MG63 (cell line): ENCODE measurements around the gene PDLIM7. TPM values are rescaled to one million over a fixed set of nuclear protein-coding genes. Genes with fewer than 3 reads are reported as not detected.

ENCODE experiments used
- DNase-seq: peaks from one replicate; pipeline ENCODE4 v3.0.0-alpha.2; 2020
- H3K27me3 ChIP-seq: fragments of 250-450 bp; sonication (Bioruptor Pico); 2 replicates; pipeline ENCODE4 v1.5.1; 2020; ENCODE audit warnings: mild to moderate bottlenecking, moderate library complexity
- H3K36me3 ChIP-seq: fragments of 250-450 bp; sonication (Bioruptor Pico); 2 replicates; pipeline ENCODE4 v1.5.1; 2020; ENCODE audit warnings: mild to moderate bottlenecking, moderate library complexity
- H3K4me3 ChIP-seq: fragments of 250-450 bp; sonication (Bioruptor Pico); 2 replicates; pipeline ENCODE4 v1.5.1; 2020; ENCODE audit warnings: mild to moderate bottlenecking, moderate library complexity
- H3K9me3 ChIP-seq: fragments of 250-450 bp; sonication (Bioruptor Pico); 2 replicates; pipeline ENCODE4 v1.5.1; 2020; ENCODE audit warnings: mild to moderate bottlenecking, moderate library complexity
- total RNA-seq: library from RNA; depleted of rRNA; stranded (reverse); fragments of >200 nt; shearing (Covaris generic); gene quantifications from 2 replicates; pipeline ENCODE4 v1.2.3, GENCODE V29; 2014; ENCODE audit warnings: low replicate concordance

PDLIM7 gene
- total RNA-seq, 1 experiment from 2014 or later = 165 TPM

DNA sequence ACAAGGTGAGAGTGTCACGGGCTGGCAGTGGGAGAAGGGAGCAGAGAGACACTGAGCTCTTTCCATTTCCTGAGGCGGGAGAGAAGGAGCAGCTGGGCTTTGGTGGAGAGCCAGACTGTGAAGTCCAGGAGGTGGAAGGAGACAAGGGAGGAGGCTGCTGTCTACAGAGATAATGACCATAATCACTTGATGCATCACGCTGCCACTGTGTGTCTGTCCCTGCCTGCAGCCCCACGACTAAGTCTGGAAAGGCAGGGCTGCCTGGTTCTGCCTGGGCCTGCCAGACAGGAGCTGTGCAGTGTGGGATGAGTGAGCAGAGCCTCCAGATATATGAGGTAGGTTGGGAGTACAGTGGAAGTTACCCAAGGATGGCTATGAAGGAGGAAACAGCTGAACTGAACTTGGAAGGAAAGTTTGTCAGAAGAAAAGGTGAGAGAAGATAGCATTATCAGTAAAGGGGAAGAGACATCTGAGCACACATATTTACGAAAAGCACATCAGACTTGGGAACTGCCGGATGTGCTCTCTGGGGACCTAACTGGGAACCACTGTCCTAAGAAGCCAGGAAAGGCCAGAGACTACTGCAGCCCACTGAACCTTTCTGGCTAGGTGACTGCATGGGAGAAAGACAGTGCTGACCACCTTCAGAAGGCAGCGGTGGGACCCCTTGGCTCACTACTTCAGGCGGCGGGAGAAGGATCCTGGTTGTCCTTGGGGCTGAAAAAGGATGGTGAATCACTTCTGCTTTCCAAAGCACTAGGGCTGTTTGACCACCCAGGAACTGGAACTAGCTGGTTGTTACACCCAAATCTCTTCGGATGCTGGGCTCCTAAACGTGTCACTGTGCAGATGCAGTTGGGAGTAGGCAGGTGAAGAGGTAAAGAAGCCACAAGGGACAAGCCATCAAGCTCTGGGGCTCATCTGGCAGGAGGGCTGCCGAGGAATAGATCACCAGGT is 32.1 kb upstream of the PDLIM7 start:
- no peaks in the 10 kb centered on the region for H3K27me3 ChIP-seq
- no peaks in the 10 kb centered on the region for H3K9me3 ChIP-seq
- no peak for DNase-seq
- peaks cover 80% of the 10 kb centered on the region for H3K36me3 ChIP-seq
- H3K4me3 ChIP-seq = no peak overlapping the region

- no peaks in the 10 kb centered on the region for H3K9me3 ChIP-seq
- DNase-seq = no peak
- H3K27me3 ChIP-seq = no peaks in the 10 kb centered on the region
- H3K4me3 ChIP-seq = no peak overlapping the region
- peaks cover 84% of the 10 kb centered on the region for H3K36me3 ChIP-seq
Measured at GRCh38 chr5:177528631-177529030, 31.2 kb upstream of the PDLIM7 start.

GRCh38 chr5:177527595-177527994 is 30.2 kb upstream of the PDLIM7 start:
- Histone ChIP-seq H3K4me3 (no peak overlapping the region), H3K9me3 (no peaks in the 10 kb centered on the region), H3K27me3 (no peaks in the 10 kb centered on the region), H3K36me3 (peaks cover 85% of the 10 kb centered on the region)
- no peak for DNase-seq

DNA sequence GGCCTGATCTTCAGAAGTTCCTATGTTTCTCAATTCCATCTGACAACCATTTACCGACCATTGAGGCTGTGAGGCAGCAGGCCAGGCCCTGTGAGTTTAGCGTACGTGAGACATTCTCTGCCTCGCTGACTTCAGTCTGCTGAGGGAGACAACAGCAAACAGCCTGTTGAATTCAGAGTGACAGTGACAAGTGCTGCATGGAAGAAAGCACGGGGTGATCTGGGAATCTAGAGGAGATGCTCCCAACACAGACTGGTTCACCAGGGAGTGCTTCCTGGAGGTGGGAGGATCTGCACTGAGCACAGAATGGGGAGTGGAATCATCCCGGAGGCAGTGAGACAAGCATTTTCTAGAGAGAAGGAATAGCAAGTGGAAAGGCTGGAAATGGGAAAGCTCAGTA is 29.4 kb upstream of the PDLIM7 start:
- Histone ChIP-seq H3K36me3 (peaks cover 86% of the 10 kb centered on the region), H3K9me3 (no peaks in the 10 kb centered on the region), H3K27me3 (no peaks in the 10 kb centered on the region), H3K4me3 (no peak overlapping the region)
- no peak for DNase-seq

DNA sequence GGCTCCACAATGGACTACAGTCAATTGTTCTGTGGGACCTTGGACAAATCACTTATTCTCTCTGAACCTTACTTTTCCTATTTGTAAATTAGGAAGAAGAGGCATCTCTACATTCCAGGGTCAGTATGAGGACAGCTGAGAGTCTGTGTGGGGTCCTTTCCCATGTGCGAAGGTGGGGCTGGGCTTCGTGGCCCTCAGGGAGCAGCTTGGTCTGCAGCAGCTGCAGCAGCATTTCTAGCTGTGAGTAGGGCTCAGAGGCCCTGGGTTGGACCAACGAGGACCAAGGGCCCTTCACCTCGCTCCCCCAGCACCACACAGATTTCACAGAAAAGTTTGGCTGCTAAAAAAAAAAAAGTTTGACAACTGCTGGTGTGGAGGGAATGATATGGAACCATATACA is 28.8 kb upstream of the PDLIM7 start:
- Histone ChIP-seq H3K4me3 (no peak overlapping the region), H3K27me3 (no peaks in the 10 kb centered on the region), H3K36me3 (peaks cover 86% of the 10 kb centered on the region), H3K9me3 (no peaks in the 10 kb centered on the region)
- no peak for DNase-seq

GRCh38 chr5:177524941-177525655 is 27.7 kb upstream of the PDLIM7 start:
- no peak for DNase-seq
- no peak overlapping the region for H3K4me3 ChIP-seq
- no peaks in the 10 kb centered on the region for H3K9me3 ChIP-seq
- H3K27me3 ChIP-seq = no peaks in the 10 kb centered on the region
- H3K36me3 ChIP-seq = peaks cover 86% of the 10 kb centered on the region

DNA sequence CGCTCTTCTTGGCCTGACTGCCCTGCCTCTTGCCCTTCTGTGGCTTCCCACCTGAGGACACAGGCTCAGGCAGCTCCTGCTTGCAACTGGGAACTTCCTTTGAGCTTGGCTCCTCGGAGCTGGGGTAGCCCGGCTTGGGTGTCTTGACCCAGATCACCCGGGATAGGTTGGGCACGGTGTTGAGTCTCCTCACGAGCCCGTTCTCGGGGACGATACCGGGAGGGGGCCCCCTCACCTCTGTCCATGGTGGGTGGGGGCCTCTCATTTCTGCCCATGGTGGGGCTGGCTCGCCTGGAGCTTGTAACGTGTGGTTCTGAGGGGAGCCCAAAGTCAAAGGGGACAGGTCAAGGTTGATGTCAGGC is 27.1 kb upstream of the PDLIM7 start:
- Histone ChIP-seq H3K9me3 (no peaks in the 10 kb centered on the region), H3K27me3 (no peaks in the 10 kb centered on the region), H3K36me3 (peaks cover 86% of the 10 kb centered on the region), H3K4me3 (no peak overlapping the region)
- no peak for DNase-seq

DNA sequence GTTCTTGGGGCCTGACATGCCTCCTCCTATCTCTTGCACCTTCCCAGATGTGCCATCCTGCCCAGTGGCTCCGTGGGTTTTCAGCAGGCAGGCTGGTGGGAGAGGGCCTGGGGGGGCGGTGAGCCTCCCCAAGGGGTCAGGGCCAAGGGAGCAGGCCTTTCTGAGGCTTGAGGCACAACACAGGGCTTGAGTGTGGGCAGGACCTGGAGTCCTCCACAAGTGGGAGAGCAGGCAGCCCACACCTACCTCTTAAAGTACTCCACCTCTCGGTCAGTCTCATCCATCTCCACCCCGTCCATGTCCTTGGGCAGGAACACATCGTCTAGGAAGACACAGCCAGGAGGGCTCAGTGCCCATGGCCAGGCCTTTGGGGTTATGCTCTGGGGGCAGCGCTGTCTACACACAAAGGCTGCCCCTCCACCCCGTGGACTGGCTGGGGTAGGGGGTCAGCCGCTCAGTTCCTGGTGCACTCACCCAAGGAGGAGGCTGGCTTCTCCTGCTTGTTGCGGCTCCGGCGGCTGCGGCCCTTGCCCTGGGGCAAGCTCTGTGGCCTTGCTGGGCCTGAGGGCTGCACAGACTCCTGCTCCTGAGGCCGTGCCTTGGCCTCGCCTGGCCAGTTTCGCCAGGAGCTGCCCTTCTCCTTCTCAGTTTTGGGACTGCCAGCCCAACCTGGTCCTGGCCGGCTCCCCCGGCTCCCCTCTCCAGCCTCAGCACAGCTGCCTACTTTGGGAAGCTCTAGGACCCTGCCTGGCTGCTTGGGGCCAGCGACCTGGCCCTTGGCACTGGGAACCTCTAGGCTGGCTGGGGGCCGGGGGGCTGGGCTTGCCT is 26.5 kb upstream of the PDLIM7 start:
- no peaks in the 10 kb centered on the region for H3K27me3 ChIP-seq
- no peaks in the 10 kb centered on the region for H3K9me3 ChIP-seq
- no peak for DNase-seq
- H3K36me3 ChIP-seq = peaks cover 87% of the 10 kb centered on the region
- H3K4me3 ChIP-seq = no peak overlapping the region

GRCh38 chr5:177520916-177521513 is 23.6 kb upstream of the PDLIM7 start:
- no peak for DNase-seq
- Histone ChIP-seq H3K36me3 (peaks cover 68% of the 10 kb centered on the region), H3K4me3 (no peak overlapping the region), H3K9me3 (no peaks in the 10 kb centered on the region), H3K27me3 (no peaks in the 10 kb centered on the region)

- no peak for DNase-seq
- no peaks in the 10 kb centered on the region for H3K27me3 ChIP-seq
- peaks cover 66% of the 10 kb centered on the region for H3K36me3 ChIP-seq
- no peaks in the 10 kb centered on the region for H3K9me3 ChIP-seq
- H3K4me3 ChIP-seq = no peak overlapping the region
Measured at GRCh38 chr5:177520271-177520670, 22.9 kb upstream of the PDLIM7 start.

DNA sequence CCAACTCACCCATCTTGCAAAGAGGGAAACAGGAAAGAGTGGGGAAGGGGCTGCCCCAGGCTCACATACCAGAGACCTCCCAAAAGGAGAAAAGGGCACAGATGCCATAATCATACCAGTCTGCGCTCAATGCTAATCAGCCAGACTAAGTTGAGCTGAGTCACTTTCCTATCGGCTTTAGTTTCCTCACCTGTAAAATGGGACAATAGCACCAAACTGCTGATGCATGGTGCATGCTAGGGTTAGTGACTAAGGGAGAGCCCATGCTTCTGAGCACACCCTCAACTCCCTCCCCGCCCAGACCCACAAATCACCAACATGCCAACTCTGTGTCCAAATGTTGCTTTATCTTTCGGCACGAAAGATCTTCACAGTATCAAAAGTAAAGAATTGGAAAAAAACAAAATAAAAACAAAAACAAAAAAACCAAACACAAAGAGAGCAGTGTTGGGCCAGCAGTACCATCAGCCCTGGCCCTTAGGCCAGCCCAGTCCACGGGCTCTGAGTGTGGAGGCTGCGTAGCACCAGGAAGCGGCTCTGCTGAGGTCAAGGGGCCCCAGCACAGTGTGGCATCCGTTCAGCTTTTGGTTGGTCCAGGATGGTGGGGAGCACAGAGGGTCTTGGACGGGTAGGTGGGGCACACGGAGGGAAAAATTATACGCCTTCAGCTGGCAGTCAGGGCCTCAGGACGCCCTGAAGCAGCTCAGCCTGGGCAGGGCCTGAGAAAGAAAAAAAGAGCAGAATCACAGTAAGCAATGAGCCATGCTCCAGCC is 22.2 kb upstream of the PDLIM7 start:
- Histone ChIP-seq H3K4me3 (no peak overlapping the region), H3K27me3 (no peaks in the 10 kb centered on the region), H3K9me3 (no peaks in the 10 kb centered on the region), H3K36me3 (peaks cover 66% of the 10 kb centered on the region)
- no peak for DNase-seq

GRCh38 chr5:177516601-177517568 is 19.5 kb upstream of the PDLIM7 start, which contains the start of gene DDX41:
DDX41 (minus strand) TSS chr5:177516961; CDS start chr5:177516945, 16 bp downstream.
- Histone ChIP-seq H3K27me3 (no peaks in the 10 kb centered on the region), H3K4me3 (peak within 1 kb of the TSS; percentile 96), H3K9me3 (no peaks in the 10 kb centered on the region), H3K36me3 (peaks cover 70% of the 10 kb centered on the region)
- peak; percentile 100 for DNase-seq

DNA sequence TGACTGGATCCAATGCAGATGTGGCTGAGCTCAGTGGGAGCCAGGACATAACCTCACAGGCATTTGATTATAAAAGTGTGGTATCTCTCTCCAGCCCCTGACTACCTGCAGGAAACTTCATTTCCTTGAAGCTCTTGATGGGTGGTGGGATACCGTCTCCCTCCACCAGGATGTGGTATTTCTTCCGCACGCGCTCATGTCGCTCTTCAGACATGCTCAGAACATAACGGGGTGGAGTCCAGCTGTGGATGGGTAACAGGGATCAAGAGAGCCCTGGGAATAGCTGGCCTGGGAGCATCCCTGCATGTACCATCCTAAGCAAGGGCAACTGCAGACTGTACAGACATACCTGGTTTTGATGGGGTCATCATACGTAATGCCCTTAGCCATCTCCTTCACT is 18.2 kb upstream of the PDLIM7 start:
- no peak for DNase-seq
- H3K9me3 ChIP-seq = no peaks in the 10 kb centered on the region
- H3K36me3 ChIP-seq = peaks cover 70% of the 10 kb centered on the region
- H3K4me3 ChIP-seq = peak overlapping the region; percentile 96
- H3K27me3 ChIP-seq = no peaks in the 10 kb centered on the region

GRCh38 chr5:177514541-177514940 is 17.1 kb upstream of the PDLIM7 start:
- no peak for DNase-seq
- no peak overlapping the region for H3K4me3 ChIP-seq
- H3K27me3 ChIP-seq = no peaks in the 10 kb centered on the region
- H3K36me3 ChIP-seq = peaks cover 66% of the 10 kb centered on the region
- no peaks in the 10 kb centered on the region for H3K9me3 ChIP-seq

- no peak overlapping the region for H3K4me3 ChIP-seq
- peaks cover 67% of the 10 kb centered on the region for H3K36me3 ChIP-seq
Measured at GRCh38 chr5:177513500-177513899, 16.1 kb upstream of the PDLIM7 start.

More at GRCh38 chr5:177513500-177513899, 16.1 kb upstream of the PDLIM7 start:
- Histone ChIP-seq H3K9me3 (no peaks in the 10 kb centered on the region), H3K27me3 (no peaks in the 10 kb centered on the region)
- DNase-seq = no peak
